Measurements from ENCODE around the gene SDHB.

The SDHB gene

DNA sequence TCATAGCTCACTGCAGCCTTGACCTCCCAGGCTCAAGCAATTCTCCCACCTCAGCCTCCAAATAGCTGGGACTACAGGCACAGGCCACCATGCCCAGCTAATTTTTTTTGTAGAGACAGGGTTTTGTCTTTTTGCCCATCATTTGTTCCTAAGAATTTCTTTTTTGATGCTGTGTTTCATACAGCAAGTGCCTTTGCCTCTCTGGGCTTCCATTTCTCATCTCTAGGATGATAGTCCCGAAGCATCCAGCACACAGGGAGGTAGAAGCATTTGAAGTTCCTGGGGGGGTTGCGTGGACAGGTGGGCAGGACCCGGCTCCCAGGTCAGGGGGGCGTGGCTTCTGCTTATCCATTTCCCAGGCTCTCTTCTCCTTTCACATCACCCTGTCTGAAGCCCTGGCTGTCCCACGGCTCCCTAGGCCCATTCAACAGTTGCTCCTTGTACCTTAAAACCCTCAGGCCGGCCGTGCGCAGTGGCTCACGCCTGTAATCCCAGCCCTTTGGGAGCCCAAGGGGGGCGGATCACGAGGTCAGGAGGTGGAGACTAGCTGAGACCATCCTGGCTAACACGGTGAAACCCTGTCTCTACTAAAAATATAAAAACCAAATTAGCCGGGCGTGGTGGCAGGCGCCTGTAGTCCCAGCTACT is 45.5 kb downstream of the SDHB start:
- TF ChIP-seq EZH2phosphoT487 (IDR thresholded peaks at IDR 0.05; ENCODE audit: borderline replicate concordance) (no peak), CTCF (conservative IDR thresholded peaks at IDR 0.05; ENCODE audit: low read length) (no peak)

GRCh38 chr1:17007121-17007520 is 46.7 kb downstream of the SDHB start:
- Histone ChIP-seq H4K20me1 (ENCODE audit: insufficient read depth, low read length, poor library complexity, severe bottlenecking) (peaks cover 17% of the 10 kb centered on the region), H3K4me1 (ENCODE audit: insufficient read depth, low read length, poor library complexity, severe bottlenecking) (peaks cover 17% of the 10 kb centered on the region), H3K27me3 (ENCODE audit: insufficient read depth, low read length, poor library complexity, severe bottlenecking) (no peaks in the 10 kb centered on the region), H3K9me2 (replicated peaks; ENCODE audit: low read depth, low read length) (no peaks in the 10 kb centered on the region), H3K79me2 (ENCODE audit: insufficient read depth, low read length) (peaks cover 38% of the 10 kb centered on the region), H3K4me2 (ENCODE audit: low read depth, low read length, poor library complexity, severe bottlenecking) (no peak overlapping the region), H3K4me3 (ENCODE audit: low read length, poor library complexity, severe bottlenecking) (no peak overlapping the region), H3K36me3 (ENCODE audit: insufficient read depth, low read length) (peaks cover 24% of the 10 kb centered on the region; the same call in 1 of the 2 replicates), H3F3A (ENCODE audit: low read depth) (no peaks in the 10 kb centered on the region), H3K9me3 (ENCODE audit: insufficient read depth, low read depth, low read length) (no peaks in the 10 kb centered on the region), H2AFZ (ENCODE audit: low read length) (no peak overlapping the region), H3K9ac (ENCODE audit: low read depth, low read length, poor library complexity, severe bottlenecking) (no peak overlapping the region)
- no peak for TF ChIP-seq CTCF (conservative IDR thresholded peaks at IDR 0.05; ENCODE audit: low read length)
- no peak for TF ChIP-seq EZH2phosphoT487 (IDR thresholded peaks at IDR 0.05; ENCODE audit: borderline replicate concordance)

More for the DNA sequence above, 45.5 kb downstream of the SDHB start:
- Histone ChIP-seq H3F3A (ENCODE audit: low read depth) (no peaks in the 10 kb centered on the region), H3K4me3 (ENCODE audit: low read length, poor library complexity, severe bottlenecking) (no peak overlapping the region), H3K27me3 (ENCODE audit: insufficient read depth, low read length, poor library complexity, severe bottlenecking) (no peaks in the 10 kb centered on the region), H3K9me3 (ENCODE audit: insufficient read depth, low read depth, low read length) (no peaks in the 10 kb centered on the region), H3K9ac (ENCODE audit: low read depth, low read length, poor library complexity, severe bottlenecking) (no peak overlapping the region), H2AFZ (ENCODE audit: low read length) (no peak overlapping the region), H3K9me2 (replicated peaks; ENCODE audit: low read depth, low read length) (no peaks in the 10 kb centered on the region), H3K4me2 (ENCODE audit: low read depth, low read length, poor library complexity, severe bottlenecking) (no peak overlapping the region), H3K36me3 (ENCODE audit: insufficient read depth, low read length) (peaks cover 15% of the 10 kb centered on the region; the same call in 1 of the 2 replicates), H3K79me2 (ENCODE audit: insufficient read depth, low read length) (peaks cover 38% of the 10 kb centered on the region), H3K4me1 (ENCODE audit: insufficient read depth, low read length, poor library complexity, severe bottlenecking) (peaks cover 21% of the 10 kb centered on the region), H4K20me1 (ENCODE audit: insufficient read depth, low read length, poor library complexity, severe bottlenecking) (peaks cover 17% of the 10 kb centered on the region)

- Histone ChIP-seq H3K9me2 (replicated peaks; ENCODE audit: low read depth, low read length) (no peaks in the 10 kb centered on the region), H4K20me1 (ENCODE audit: insufficient read depth, low read length, poor library complexity, severe bottlenecking) (peaks cover 12% of the 10 kb centered on the region), H3K27me3 (ENCODE audit: insufficient read depth, low read length, poor library complexity, severe bottlenecking) (no peaks in the 10 kb centered on the region), H3K9ac (ENCODE audit: low read depth, low read length, poor library complexity, severe bottlenecking) (no peak overlapping the region), H3K79me2 (ENCODE audit: insufficient read depth, low read length) (peaks cover 27% of the 10 kb centered on the region), H2AFZ (ENCODE audit: low read length) (no peak overlapping the region), H3K4me3 (ENCODE audit: low read length, poor library complexity, severe bottlenecking) (no peak overlapping the region), H3K36me3 (ENCODE audit: insufficient read depth, low read length) (peaks cover 33% of the 10 kb centered on the region; the same call in 1 of the 2 replicates), H3K9me3 (ENCODE audit: insufficient read depth, low read depth, low read length) (no peaks in the 10 kb centered on the region), H3F3A (ENCODE audit: low read depth) (no peaks in the 10 kb centered on the region), H3K4me2 (ENCODE audit: low read depth, low read length, poor library complexity, severe bottlenecking) (no peak overlapping the region), H3K4me1 (ENCODE audit: insufficient read depth, low read length, poor library complexity, severe bottlenecking) (peaks cover 15% of the 10 kb centered on the region)
- TF ChIP-seq EZH2phosphoT487 (IDR thresholded peaks at IDR 0.05; ENCODE audit: borderline replicate concordance) (no peak), CTCF (conservative IDR thresholded peaks at IDR 0.05; ENCODE audit: low read length) (no peak)
Measured at GRCh38 chr1:17005365-17005740, 48.5 kb downstream of the SDHB start.
